C1 segment of cervical spinal cord (tissue), 14 donors: ENCODE results near the gene ETV6.
"Not testable (repeated sequence)": the region's sequence is repeated elsewhere in the genome, so short reads cannot be mapped to it uniquely, and the experiment has no call there.

Experiments
- DNase-seq, 14 donors: peaks; one replicate each; lab custom pipeline; 2025; lab: John Stamatoyannopoulos, UW

Gene ETV6

DNA sequence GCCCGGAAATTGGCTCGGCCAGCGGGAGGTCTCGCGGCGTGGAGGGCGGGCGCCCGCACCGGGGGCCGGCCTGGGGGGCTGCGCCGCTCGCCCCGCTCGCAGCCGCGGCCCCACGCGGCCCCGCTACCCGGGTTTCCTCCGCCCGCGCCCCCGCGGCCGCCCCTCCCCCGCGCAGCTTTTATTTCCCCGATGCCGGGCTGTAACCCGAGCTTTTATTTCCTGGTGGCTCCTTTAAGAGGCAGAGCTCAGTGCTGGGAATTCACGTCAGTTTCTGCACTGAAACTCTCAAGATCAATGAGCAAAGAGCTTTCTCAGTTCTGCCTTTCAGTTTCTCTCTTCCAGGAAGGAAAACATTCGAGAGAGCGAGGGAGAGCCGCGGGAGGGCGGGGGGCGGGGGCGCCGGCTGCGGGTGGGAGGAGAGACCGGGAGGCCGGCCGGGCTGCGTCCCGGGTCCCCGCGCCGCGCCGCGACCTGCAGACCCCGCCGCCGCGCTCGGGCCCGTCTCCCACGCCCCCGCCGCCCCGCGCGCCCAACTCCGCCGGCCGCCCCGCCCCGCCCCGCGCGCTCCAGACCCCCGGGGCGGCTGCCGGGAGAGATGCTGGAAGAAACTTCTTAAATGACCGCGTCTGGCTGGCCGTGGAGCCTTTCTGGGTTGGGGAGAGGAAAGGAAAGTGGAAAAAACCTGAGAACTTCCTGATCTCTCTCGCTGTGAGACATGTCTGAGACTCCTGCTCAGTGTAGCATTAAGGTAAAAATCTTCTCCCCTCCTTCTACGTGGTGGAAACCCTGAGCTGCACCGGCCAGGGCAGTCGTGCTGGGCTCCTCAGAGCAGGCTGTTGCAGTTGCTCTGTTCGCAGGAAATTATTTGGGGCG is at the start of gene ETV6:
Gene ETV6, plus strand, starts transcription at position 262 of the 873 bp plus-strand sequence. Its CDS starts 454 bp downstream, at position 716.
- DNase-seq = peak in 12 of 14 donors; percentile 16 to 82 (median 68)

DNA sequence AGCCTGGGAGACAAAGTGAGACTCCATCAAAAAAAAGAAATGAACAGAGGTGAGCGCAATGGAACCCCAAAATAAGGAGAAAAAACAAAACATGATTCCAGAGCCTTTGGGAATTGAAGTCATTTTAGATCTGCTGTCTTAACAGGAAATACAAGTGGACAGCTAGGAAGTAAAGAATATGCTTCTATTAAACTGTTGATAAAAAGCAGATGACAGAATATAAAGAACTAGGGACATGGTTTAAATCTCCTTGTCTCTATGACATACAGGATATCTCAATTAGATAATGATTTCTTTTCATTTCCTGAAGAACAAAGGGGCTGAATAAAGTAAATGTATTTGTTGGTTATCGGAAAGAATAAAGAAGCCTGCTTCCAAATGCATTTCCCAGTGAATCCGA is 49.3 kb upstream of the ETV6 start:
- DNase-seq = no peak

DNA sequence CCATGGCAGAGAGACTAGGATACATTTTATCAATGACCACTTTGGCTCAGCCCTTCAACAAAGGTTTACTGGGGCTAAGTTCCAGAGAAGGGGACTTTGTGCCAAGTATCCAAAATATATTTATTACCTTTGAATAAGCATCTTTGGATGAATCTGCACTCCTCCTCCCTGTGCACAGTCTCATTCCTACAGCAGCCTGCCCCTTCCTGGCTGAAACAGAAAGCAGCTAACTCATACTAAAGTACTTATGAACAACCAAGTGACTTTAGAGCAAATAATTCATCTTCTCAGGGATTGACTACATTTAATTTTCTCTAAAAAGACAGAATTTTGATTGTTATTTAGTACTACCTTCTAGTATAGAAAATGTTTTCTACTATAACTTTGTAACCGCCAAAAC is 47.8 kb upstream of the ETV6 start:
- DNase-seq = no peak

DNA sequence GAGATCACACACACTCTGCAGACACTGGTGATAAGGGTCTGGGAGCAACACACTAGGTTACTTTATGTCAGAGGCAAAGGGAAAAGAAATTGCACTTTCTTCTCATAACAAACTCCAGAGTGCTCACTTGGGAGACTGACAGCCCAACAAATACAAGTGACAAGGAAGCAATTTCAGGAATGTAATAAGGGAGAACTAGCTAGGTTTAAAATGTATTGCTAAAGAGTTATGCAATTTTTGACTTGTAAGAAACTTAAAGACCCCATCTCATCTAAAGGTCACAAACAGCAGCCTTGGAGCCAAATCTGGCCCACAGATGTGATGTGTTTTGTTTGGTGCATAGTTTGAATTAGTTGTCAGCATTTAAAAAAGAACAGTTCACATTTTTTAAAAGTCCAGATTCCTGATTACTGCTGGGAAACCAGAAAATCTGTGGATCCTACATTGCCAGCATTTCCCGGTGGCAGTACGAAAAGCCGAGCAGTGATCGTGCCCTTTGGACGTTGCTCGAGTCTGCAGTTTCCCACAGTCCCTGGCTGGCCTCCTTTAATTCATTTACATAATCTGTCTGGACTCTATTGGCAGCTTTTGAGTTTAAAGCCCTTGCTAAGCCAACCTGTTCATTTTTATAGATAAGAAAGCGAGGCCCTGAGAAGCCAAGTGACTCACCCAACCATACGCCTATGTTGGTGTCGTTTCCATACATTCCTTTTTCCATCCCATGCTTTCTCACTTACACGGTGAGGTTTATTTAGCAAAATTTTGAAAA is 42.0 kb upstream of the ETV6 start:
- no peak for DNase-seq

DNA sequence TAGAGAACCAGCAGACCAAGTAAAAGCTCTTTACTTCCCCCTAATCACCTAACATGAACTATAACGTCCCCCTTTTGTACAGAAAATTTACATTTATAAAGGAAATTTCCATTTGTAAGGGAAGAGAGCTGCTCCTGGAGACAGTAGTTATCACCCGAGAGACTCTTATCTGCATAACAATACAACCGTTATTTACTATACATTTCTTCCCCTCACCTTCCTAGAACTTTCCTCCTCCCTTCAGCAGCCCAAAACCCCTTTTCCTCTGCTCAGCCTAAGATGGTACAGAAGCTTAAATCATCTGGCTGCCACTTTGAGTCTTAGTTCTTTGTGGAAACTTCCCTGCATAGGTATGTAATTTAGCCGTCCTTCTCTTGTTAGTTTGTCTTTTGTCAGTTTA is 40.4 kb upstream of the ETV6 start:
- DNase-seq = no peak

DNA sequence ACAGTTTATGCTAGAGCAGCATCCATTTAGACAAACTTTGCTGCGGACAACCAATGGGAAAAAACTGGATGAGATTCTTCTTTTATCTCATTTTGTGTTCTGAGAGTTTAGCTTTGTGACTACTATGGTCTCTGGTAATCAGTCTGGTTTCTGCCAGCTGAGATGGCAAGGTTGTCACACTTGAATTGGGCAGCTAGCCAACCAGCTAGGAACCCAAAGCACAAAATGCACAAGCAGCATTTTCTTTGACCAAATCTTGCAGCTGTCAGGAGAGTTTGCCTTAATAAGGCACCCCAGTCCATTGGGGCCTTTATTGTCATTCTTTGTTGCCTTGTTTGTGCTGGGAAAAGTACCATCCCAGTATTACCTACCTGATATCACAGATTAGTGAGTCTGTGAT is 34.0 kb upstream of the ETV6 start:
- DNase-seq = no peak

DNA sequence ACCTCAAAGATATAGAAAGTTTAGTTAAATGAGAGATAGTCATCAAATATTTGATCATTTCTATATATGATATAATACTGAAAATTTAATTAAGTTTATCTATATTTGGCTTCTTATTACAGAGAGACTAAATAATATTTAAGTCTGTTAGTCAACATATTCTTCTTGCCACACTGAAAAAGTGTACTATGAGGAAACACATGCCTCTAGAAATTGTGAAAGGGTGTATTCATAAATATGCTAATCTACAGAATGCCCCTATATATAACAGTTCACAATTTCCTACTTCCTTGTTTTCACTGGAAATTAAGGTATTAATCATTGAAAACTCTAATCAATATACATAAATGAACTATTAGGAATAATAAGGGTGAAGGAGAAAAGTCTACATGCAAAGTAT is 31.4 kb upstream of the ETV6 start:
- DNase-seq = no peak

DNA sequence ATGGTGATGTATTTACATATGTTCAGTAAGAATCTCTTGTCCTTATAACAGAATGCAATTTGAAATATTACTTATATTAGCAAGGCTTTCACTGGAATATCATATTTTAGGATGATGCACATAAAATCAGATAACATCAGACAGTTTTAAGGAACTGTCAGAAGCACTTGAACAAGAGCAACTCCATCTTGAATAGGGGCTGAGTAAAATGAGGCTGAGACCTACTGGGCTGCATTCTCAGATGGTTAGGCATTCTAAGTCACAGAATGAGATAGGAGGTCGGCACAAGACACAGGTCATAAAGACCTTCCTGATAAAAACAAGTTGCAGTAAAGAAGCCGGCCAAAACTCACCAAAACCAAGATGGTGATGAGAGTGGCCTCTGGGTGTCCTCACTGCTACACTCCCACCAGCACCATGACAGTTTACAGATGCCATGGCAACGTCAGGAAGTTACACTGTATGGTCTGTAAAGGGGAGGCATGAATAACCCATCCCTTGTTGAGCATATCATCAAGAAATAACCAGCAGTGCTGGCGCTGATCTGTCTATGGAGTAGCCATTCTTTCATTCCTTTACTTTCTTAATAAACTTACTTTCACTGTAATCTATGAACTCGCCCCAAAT is 27.6 kb upstream of the ETV6 start:
- DNase-seq = peak in 3 of 14 donors; percentile 1 to 13 (median 4)

DNA sequence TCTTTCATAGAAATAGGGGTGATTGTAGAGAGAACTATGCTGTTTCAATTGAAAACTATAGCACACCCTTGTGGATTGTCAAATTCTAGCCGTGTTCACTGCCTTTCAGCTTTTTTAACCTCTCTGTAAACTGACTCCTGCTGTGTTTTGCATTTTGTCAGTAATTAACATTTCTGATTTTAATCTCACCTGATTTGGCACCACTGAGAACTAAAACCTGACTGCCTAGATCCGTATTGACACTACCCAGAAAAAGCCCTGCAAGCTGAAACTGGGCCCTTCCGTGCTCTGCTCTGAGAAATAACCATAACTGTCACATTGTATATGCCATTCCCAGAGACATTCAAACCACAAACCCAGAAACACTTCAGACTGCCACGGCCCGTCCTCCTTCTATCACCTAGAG is 26.6 kb upstream of the ETV6 start:
- DNase-seq = no peak

DNA sequence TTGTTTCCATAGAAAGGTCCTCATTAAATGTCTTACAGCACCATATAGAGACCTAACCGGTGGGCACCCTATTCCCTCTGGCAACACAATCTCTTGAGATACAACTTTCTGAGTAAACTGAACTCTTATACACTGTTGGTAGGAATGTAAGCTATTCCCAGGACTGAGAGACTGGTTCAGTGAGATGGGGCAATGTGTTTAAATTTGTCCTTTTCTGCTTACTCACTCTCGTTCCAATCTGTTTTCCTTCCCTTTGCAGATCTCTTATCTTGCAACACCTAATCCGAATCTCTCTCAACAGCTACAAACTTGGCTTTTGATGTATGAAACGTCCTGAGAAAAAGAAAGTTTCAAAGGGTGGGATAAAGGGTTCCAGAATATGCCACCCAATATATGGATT is 26.1 kb upstream of the ETV6 start:
- no peak for DNase-seq

DNA sequence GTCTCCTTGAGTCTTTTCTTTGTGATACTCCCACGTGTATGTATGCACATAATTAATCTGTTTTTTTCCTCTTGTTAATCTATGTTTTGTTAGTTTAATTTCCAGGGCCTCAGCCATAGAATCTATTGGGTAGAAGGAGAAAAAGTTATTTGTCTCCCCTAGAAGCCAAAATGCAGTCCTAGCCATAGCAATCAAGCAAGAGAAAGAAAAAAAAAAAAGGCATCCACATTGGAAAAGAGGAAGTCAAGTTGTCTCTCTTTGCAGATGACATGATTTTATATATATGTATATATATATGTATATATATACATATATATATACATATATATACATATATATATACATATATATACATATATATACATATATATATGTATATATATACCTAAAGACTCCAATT is 25.4 kb upstream of the ETV6 start:
- DNase-seq = no peak

DNA sequence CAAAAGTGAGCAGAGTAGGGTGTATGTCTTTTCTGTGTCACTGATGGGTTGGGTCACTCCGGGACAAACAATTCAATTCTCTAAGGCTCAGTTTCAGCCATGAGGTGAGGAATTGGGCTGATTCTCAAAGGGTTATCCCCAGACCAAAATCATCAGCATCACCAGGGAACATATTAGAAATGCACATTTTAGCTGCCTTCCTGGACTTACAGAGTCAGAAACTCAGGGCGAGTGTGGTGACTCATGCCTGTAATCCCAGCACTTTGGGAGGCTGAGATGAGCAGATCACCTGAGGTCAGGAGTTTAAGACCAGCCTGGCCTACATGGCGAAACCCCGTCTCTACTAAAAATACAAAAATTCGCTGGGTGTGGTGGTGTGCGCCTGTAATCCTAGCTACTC is 21.8 kb upstream of the ETV6 start:
- not testable (repeated sequence) for DNase-seq

DNA sequence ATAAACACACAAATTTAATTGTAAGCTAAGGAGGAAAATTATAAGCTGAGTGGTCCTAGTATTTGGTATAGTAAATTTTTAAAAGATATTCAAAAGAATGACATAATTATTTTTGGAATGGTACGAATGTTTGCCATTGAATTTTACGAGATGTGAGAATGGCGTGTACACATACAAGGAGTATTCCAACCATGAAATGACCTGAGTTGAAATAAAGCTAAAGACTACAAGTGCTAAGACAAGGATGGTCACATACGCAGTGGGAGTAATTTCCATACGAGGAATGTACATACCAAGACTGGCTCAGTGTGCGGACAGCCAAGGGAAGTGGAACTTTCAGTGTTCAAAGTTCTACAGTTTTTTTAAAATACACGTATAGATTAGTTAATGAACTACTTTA is 21.1 kb upstream of the ETV6 start:
- DNase-seq = no peak

DNA sequence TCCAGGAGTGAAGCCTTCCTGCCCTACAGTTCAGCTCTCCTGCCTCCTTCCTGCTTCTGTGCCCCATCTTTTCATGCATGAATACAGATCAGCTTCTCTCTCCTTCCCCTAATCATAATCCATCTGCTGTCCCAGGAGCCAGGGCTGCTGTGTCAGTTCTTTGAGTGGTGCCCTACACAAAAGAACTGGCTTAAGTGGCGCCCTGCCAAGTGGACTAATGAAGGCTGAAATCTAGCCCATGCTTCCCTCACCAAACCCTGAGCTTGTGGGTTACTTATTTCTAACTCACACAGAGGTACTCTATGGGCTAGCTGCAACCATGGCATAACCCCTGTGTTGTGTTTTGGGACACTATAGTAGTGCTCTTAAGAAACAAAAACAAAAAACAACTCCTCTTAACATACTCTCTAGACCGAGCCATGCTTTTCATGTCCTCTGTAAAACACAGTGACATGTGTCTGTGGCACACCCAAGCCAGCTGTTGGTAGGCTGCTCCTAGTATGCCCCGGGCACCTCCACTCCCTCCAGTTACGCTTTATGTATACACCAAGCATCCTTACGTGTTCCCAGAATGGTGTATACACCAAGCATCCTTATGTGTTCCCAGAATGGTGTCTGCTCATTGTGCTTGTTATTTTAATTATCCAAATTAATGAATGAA is 19.3 kb upstream of the ETV6 start:
- DNase-seq = peak in 2 of 14 donors; percentile 1 to 25

DNA sequence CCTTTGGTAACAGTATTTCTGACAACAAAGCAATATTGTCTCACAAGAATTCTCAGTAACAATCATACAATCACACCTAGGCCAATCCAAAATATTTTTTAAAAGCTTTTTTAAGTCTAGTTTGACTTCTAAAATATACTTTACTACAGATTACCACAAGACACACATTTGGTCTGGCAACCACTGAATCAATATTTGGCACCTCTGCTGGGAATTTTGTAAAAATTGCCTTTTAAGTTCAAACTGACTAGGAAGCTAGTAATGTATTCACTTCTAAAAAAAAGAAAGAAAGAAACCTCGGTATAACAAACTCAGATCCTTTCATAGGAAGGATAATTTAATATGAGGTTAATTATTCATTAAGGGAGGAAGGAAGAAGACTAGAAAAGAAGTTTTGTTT is 18.2 kb upstream of the ETV6 start:
- no peak for DNase-seq

DNA sequence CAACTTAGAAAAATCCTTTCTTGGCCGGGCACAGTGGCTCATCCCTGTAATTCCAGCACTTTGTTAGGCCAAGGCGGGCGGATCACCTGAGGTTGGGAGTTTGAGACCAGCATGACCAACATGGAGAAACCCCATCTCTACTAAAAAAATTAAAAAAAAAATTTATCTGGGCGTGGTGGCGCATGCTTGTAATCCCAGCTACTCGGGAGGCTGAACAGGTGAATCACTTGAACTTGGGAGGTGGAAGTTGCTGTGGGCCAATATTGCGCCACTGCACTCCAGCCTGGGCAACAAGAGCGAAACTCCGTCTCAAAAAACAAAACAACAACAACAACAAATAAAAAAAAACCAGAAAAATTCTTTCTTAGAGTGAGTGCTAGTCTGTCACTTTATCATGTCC is 17.6 kb upstream of the ETV6 start:
- DNase-seq = not testable (repeated sequence)

DNA sequence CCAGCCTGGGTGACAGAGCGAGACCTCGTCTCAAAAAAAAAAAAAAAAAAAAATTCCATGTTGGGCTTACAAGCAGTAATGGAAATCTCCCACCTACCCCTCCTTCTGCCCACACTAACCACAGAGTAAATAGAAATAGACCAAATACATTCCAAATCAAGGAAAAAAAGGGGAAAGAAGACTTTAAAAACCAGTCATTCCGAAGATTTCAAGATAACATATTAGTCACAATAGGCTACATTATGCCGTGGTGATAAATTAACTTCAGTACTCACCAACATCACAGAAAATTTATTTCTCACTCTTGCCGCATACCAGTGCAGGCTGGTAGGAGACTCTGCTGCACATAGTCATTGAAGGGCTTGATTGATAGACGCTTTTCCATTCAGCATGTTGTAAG is 15.5 kb upstream of the ETV6 start:
- DNase-seq = no peak

DNA sequence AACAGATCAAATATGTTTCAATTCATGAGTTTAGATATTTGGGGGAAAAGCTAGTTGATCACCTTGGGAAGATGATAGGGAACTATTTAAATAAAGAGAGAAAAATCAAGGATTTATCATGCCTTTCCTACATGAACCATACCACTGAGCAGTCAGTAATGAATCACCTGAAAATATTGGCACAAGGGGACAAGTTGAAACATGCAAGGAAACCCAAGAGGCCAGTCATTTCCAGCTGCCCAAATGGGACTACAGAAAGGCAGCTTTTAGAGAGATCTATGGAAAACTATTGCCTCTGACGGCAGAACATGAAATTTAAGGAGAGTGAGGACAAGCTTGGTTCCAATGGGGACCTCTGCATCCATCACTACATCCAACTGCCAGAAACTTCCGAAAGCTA is 14.1 kb upstream of the ETV6 start:
- no peak for DNase-seq

DNA sequence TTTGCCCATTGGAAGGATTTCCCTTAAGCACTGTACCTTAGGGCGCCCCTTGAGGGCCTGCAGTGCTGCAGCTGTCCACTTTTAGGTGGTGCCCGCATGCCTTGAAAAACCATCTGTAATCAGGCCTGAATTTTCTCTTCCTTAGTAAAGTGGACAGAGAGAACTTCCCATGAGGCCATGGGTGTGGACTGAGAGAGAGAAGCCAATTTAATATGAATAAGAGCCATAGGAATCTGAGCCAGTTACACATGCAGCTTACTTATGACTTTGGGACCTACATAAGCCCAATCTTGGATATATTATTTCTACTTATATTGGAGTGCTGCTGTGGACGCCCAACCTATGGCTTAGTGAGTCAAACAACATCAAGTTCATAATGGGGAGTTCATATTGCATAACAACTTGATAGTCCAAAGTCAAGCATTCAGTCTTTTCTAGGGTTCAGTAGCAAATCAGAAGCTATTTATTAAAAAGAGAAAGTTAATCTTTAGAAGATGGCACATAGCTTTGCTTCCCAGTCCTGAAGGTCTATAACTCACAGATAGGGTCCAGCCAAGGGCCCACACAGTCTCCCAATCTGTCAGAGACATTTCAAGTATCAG is 11.1 kb upstream of the ETV6 start:
- no peak for DNase-seq

DNA sequence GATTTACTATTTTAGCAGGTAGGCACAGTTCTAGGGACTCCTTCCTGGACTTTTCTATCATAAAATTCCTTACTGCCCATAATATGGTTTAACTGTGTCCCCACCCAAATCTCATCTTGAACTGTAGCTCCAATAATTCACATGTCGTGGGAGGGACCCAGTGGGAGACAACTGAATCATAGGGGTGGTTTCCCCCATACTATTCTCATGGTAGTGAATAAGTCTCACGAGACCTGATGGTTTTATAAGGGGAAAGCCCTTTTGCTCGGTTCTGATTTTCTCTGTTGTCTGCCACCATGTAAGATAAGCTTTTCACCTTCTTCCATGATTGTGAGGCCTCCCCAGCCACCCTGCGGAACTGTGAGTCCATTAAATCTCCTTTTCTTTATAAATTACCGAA is 10.0 kb upstream of the ETV6 start:
- DNase-seq = no peak

DNA sequence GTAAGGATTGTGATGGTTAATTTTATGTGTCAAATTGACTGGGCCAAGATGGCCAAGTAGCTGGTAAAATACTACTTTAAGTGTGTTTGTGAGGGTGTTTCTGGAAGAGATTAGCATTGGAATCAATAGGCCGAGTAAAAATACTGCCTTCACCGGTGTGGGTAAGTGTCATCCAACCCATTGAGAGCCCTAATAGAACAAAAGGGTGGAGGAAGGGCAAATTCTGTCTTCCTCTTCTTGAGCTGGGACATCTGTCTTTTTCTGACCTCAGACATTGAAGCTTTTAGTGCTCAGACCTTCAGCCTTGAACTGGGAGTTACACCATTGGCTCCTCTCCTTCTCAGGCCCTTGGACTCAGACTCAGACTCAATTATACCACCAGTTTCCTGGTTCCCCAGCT is 8.0 kb upstream of the ETV6 start:
- no peak for DNase-seq

DNA sequence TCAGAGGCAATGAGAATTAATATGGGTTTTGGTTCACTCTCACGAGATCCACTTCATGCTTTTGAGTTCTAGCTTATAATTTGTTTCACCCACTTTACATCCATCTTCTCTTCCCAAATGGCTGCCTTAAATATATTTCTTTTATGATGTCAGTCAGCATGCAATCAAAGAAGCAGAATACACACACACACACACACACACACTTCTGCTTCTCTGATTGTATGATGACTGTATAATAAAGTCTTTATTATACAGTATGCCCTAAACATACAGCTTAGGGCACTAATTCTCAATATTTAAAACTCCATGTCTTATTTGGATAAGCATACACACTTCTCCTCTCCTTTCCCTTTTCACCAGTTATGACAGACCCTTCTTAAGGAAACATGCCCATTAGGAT is 6.7 kb upstream of the ETV6 start:
- DNase-seq = no peak
